GM19328 (cell line): ENCODE data around the gene MNAT1.

Experiments
- ATAC-seq: cut with Tn5 transposase; IDR thresholded peaks from one replicate; pipeline ENCODE4 v1.9.1; 2021; ENCODE audit warnings: mild to moderate bottlenecking, moderate library complexity; ENCODE audit not compliant: unreplicated experiment

Gene MNAT1

DNA sequence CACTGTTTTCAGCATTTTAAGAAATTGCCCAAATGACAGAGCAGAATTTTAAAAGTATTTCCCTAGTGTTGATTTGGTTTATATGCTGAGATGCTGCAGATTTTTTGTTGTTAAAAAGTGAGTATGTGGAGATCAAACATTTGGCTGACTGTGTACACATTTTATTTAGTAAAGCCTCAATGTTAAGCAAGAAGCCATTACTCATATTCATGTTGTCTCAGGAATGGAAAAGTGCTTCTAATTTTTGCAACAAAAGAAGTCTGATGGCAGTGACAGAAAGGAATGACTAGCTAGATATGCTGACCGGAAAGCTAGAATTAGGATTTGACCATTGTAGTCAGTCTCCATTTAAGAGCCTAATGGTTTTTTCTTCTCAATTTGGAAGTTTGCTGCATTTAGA, 269.0 kb downstream of the MNAT1 start:
- ATAC-seq, result no peak

DNA sequence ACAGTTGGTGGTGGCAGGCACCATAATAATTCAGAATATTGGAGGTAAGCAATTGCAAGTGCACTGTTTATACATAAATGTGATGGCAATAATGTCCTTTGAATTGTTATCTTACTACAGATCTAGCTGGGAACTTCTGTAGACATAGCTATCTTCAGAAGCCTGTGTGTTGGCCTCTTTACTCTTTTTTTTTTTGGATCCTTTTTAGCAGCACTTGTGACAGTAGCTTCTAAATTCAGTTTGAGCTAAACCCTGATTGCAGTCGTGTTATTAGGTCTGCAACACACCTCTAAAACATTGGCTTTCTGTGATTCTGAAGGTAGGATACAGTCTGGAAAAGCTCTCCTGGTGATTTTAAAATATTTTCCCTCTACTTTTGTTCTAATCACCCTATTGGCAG, 285.0 kb downstream of the MNAT1 start:
- ATAC-seq, result no peak
